ENCODE data around the gene FLVCR1. TPM values are rescaled to one million over a fixed set of nuclear protein-coding genes. Genes with fewer than 3 reads are reported as not detected.

Gene FLVCR1
- total and polyA plus RNA-seq, 4 donors = 0.85 to 14.6 (median 2.4) TPM

DNA sequence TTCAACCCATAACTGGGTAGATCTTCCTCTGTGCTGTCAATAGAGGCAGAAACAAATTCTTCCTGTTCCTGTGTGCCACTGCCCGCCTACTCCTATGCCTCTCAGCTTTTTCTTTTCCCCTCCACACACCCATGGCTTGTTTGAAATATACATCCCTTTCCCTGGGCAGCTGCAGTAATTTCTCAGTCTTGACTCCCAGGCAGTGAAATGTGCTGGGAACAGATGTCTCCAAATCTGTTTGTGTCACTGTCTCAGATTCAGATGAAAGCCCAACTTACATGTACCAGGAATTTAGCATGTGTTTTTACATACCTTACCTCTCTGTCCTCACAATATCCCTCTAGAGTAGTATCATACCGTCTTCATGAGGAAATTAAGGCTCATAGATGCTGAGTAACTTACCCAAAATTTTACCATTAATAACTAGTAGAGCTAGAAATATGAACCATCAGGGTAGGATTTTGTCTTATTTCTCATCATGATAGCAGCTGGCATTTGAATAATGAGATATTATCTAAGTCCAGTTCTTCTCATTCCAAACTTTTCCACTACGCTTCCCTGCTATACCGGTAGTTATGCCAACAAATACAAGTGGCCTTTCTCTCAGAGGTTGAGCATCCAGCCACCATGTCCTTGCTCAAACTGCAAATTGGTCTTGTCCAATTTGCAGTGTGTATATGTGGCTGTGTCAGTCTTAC is 87.5 kb downstream of the FLVCR1 start:
- WGBS = 88% methylated on average over 4 of the region's 4 CpGs
- TF ChIP-seq JUND (IDR thresholded peaks at IDR 0.05) (no peak), TAF1 (conservative IDR thresholded peaks at IDR 0.05) (no peak), HNF4G (IDR thresholded peaks at IDR 0.05) (no peak), SP1 (IDR thresholded peaks at IDR 0.05) (no peak), RXRA (IDR thresholded peaks at IDR 0.05) (no peak), RAD21 (IDR thresholded peaks at IDR 0.05) (no peak), FOXA2 (IDR thresholded peaks at IDR 0.05) (no peak), FOXA1 (IDR thresholded peaks at IDR 0.05) (no peak), GABPA (IDR thresholded peaks at IDR 0.05 in 1 of 2, conservative IDR thresholded peaks at IDR 0.05 in 1 of 2) (no peak), HNF4A (conservative IDR thresholded peaks at IDR 0.05) (no peak), NR2F2 (IDR thresholded peaks at IDR 0.05) (no peak)
- TF ChIP-seq, protein P1, sequence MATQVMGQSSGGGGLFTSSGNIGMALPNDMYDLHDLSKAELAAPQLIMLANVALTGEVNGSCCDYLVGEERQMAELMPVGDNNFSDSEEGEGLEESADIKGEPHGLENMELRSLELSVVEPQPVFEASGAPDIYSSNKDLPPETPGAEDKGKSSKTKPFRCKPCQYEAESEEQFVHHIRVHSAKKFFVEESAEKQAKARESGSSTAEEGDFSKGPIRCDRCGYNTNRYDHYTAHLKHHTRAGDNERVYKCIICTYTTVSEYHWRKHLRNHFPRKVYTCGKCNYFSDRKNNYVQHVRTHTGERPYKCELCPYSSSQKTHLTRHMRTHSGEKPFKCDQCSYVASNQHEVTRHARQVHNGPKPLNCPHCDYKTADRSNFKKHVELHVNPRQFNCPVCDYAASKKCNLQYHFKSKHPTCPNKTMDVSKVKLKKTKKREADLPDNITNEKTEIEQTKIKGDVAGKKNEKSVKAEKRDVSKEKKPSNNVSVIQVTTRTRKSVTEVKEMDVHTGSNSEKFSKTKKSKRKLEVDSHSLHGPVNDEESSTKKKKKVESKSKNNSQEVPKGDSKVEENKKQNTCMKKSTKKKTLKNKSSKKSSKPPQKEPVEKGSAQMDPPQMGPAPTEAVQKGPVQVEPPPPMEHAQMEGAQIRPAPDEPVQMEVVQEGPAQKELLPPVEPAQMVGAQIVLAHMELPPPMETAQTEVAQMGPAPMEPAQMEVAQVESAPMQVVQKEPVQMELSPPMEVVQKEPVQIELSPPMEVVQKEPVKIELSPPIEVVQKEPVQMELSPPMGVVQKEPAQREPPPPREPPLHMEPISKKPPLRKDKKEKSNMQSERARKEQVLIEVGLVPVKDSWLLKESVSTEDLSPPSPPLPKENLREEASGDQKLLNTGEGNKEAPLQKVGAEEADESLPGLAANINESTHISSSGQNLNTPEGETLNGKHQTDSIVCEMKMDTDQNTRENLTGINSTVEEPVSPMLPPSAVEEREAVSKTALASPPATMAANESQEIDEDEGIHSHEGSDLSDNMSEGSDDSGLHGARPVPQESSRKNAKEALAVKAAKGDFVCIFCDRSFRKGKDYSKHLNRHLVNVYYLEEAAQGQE (IDR thresholded peaks at IDR 0.05) = no peak
- TF ChIP-seq, protein P2, sequence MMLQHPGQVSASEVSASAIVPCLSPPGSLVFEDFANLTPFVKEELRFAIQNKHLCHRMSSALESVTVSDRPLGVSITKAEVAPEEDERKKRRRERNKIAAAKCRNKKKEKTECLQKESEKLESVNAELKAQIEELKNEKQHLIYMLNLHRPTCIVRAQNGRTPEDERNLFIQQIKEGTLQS (IDR thresholded peaks at IDR 0.05) = no peak
- TF ChIP-seq, protein P3, sequence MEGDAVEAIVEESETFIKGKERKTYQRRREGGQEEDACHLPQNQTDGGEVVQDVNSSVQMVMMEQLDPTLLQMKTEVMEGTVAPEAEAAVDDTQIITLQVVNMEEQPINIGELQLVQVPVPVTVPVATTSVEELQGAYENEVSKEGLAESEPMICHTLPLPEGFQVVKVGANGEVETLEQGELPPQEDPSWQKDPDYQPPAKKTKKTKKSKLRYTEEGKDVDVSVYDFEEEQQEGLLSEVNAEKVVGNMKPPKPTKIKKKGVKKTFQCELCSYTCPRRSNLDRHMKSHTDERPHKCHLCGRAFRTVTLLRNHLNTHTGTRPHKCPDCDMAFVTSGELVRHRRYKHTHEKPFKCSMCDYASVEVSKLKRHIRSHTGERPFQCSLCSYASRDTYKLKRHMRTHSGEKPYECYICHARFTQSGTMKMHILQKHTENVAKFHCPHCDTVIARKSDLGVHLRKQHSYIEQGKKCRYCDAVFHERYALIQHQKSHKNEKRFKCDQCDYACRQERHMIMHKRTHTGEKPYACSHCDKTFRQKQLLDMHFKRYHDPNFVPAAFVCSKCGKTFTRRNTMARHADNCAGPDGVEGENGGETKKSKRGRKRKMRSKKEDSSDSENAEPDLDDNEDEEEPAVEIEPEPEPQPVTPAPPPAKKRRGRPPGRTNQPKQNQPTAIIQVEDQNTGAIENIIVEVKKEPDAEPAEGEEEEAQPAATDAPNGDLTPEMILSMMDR (IDR thresholded peaks at IDR 0.05; ENCODE audit: low read depth, low read length, missing input control) = no peak
- TF ChIP-seq, protein P4, sequence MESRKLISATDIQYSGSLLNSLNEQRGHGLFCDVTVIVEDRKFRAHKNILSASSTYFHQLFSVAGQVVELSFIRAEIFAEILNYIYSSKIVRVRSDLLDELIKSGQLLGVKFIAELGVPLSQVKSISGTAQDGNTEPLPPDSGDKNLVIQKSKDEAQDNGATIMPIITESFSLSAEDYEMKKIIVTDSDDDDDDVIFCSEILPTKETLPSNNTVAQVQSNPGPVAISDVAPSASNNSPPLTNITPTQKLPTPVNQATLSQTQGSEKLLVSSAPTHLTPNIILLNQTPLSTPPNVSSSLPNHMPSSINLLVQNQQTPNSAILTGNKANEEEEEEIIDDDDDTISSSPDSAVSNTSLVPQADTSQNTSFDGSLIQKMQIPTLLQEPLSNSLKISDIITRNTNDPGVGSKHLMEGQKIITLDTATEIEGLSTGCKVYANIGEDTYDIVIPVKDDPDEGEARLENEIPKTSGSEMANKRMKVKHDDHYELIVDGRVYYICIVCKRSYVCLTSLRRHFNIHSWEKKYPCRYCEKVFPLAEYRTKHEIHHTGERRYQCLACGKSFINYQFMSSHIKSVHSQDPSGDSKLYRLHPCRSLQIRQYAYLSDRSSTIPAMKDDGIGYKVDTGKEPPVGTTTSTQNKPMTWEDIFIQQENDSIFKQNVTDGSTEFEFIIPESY (IDR thresholded peaks at IDR 0.05) = no peak
- TF ChIP-seq, protein P5, sequence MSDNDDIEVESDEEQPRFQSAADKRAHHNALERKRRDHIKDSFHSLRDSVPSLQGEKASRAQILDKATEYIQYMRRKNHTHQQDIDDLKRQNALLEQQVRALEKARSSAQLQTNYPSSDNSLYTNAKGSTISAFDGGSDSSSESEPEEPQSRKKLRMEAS (IDR thresholded peaks at IDR 0.05) = no peak
- peaks cover 0 to 7% (median 4%) of the 10 kb centered on the region in 4 donors for H3K4me1 ChIP-seq (ENCODE audit: control insufficient read depth in 4 of 4, insufficient read depth in 4 of 4, low read length in 3 of 4)
- peaks cover 0 to 11% (median 0%) of the 10 kb centered on the region in 4 donors for H3K27me3 ChIP-seq (ENCODE audit: control insufficient read depth in 4 of 4, insufficient read depth in 4 of 4, low read length in 3 of 4)
- no peak for DNase-seq (ENCODE audit: low spot score)
- no peaks in the 10 kb centered on the region for H3K9me3 ChIP-seq (ENCODE audit: control insufficient read depth in 4 of 4, low read length in 3 of 4)
- no peak overlapping the region for H3K27ac ChIP-seq (ENCODE audit: low read depth in 1 of 2, low read length in 2 of 2)
- no peak overlapping the region for H3K9ac ChIP-seq (ENCODE audit: low read depth in 1 of 2, low read length in 2 of 2)
- H3K36me3 ChIP-seq (ENCODE audit: control insufficient read depth in 4 of 4, insufficient read depth in 3 of 4, low read depth in 1 of 4, low read length in 3 of 4) = no peaks in the 10 kb centered on the region
- no peak overlapping the region for H3K4me3 ChIP-seq (ENCODE audit: low read depth in 1 of 3, low read length in 3 of 3)

Data from liver (tissue), 9 donors.